ENCODE data around the gene HMBS.

The HMBS gene

DNA sequence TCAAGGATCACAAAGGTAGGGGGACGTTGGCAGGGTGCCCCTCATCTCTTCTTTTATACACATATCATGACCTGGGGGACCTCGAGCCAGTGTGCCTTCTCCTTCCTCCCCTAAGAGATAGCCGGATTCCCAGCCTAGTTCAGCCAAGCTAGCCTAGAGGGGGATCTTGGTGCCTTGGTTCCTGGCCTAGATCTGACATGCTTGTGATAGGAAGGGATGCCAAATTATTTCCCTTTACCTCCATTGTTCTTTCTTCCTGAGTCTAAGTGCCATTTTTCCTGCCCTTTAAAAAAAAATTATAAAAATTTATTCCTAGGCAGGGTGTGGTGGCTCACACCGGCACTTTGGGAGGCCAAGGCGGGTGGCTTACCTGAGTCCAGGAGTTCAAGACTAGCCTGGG lies 29.7 kb downstream of the HMBS start:
- in situ Hi-C loops (cut with HindIII; ENCODE audit: low sequenced_read_pairs): no loop called here
- H3K4me3 ChIP-seq (ENCODE audit: low read depth, low read length): no peak overlapping the region
- TF ChIP-seq, protein P1, sequence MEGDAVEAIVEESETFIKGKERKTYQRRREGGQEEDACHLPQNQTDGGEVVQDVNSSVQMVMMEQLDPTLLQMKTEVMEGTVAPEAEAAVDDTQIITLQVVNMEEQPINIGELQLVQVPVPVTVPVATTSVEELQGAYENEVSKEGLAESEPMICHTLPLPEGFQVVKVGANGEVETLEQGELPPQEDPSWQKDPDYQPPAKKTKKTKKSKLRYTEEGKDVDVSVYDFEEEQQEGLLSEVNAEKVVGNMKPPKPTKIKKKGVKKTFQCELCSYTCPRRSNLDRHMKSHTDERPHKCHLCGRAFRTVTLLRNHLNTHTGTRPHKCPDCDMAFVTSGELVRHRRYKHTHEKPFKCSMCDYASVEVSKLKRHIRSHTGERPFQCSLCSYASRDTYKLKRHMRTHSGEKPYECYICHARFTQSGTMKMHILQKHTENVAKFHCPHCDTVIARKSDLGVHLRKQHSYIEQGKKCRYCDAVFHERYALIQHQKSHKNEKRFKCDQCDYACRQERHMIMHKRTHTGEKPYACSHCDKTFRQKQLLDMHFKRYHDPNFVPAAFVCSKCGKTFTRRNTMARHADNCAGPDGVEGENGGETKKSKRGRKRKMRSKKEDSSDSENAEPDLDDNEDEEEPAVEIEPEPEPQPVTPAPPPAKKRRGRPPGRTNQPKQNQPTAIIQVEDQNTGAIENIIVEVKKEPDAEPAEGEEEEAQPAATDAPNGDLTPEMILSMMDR (IDR thresholded peaks at IDR 0.05; ENCODE audit: low read depth, low read length): no peak
- DNase-seq (ENCODE audit: low read depth, low spot score): no peak

DNA sequence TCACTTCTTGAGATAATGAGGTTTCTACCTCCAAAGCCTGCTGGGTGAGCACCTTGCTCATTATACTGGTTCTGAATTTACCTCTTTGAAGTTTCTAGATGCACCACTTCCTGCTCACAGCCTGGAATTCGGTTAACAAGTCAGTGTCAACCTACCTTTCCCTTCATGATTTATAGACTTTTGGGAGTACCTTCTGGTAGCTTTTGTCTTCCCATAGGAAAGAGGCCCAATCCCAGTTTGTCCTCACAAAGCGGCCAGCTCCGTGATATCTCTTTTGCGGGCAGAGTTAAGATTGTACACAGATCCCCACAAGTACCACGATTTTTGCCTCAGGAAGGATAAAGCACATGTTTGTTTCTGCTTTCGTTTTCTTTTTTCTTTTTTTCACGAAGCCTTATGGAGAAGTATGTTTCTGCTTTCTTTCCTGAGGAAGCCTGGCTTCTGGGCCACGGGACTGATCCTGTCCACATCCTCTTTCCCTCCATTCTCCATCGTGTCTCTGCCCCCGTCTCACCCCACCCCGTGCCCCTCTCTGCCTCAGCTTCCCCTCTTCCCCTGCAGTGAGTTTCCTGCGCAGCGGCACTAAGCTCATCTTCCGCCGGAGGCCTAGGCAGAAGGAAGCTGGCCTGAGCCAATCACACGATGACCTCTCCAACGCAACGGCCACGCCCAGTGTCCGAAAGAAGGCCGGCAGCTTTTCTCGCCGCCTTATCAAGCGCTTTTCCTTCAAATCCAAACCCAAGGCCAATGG lies 31.0 kb downstream of the HMBS start:
- H3K4me3 ChIP-seq (ENCODE audit: low read depth, low read length): no peak overlapping the region
- DNase-seq (ENCODE audit: low read depth, low spot score): no peak
- in situ Hi-C loops (cut with HindIII; ENCODE audit: low sequenced_read_pairs): no loop called here

DNA sequence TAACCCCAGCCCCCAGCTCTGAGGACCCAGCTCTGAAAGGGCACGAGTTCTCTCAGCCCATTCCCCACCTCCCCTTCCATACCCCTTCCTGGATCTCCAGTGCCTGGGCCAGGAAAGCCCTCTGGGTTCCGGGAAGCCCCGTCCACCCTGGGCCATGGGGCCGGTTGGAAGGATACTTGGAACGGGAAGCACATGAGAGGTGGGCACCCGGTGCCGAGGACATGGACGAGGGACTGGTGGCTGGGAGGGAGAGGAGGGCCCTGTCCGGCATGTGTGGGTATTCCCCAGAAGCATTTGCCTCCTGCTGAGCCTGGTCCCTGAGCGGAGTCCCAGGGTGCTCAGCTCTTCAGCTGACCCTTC lies 31.5 kb downstream of the HMBS start:
- no peak overlapping the region for H3K4me3 ChIP-seq (ENCODE audit: low read depth, low read length)
- TF ChIP-seq, protein P1 (IDR thresholded peaks at IDR 0.05; ENCODE audit: low read depth, low read length): no peak
- in situ Hi-C loops (cut with HindIII; ENCODE audit: low sequenced_read_pairs): no loop called here
- no peak for DNase-seq (ENCODE audit: low read depth, low spot score)

More for the DNA sequence above, 31.0 kb downstream of the HMBS start:
- TF ChIP-seq, protein P1 (IDR thresholded peaks at IDR 0.05; ENCODE audit: low read depth, low read length): no peak

DNA sequence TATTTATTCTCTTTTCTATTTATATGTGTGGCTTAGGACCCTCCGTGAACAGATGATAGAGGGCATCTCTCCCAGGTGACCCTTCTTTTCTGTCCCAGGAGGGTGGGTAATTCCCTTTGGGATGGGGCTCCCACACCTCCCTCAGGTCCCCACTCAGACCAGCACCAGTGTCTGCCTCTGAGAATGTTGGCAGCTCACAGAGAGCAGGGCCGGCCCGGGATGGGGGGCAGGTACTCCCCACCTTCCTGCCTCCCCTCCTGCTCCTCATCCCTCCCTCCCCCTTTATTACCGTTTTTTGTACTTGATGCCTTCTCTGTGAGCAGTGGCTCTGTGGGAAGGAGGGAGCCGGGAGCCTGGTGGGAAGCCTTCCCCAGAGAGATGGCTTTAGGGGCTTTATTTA lies 31.9 kb downstream of the HMBS start:
- no peak for DNase-seq (ENCODE audit: low read depth, low spot score)
- TF ChIP-seq, protein P1 (IDR thresholded peaks at IDR 0.05; ENCODE audit: low read depth, low read length): no peak
- no peak overlapping the region for H3K4me3 ChIP-seq (ENCODE audit: low read depth, low read length)
- in situ Hi-C loops (cut with HindIII; ENCODE audit: low sequenced_read_pairs): no loop called here

DNA sequence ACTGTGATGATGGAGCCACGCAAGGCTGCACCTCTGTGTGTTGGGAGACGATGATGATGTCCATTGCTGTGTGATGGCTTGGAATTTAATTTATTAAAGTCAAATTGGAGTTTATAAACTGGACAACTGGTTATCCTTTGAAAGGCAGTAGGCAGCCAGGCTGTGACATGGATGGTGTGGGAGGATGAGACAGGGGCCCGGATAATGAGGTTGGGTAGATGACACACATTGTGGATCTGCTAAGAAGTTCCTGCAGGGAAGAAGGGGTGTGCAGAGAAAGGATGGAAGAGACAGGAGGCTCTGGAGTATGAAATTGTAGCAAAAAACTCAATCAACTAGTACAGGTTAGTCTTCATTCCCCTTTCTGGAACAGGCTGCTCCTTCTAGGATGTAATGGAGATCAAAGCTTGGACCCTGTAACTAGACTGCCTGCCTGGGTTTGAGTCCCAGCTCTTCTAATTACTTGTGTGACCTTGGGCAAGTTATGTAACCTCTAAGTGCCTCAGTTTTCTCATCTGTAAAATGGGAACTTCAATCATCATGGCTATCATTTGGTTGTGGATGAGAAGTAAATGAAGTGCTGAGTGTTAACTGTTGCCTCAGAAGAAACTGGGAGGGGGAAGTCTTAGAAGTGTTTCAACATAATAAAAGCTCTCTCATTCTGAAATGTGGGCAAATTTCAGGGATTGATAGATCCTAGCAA lies 32.5 kb downstream of the HMBS start:
- in situ Hi-C loops (cut with HindIII; ENCODE audit: low sequenced_read_pairs): no loop called here

DNA sequence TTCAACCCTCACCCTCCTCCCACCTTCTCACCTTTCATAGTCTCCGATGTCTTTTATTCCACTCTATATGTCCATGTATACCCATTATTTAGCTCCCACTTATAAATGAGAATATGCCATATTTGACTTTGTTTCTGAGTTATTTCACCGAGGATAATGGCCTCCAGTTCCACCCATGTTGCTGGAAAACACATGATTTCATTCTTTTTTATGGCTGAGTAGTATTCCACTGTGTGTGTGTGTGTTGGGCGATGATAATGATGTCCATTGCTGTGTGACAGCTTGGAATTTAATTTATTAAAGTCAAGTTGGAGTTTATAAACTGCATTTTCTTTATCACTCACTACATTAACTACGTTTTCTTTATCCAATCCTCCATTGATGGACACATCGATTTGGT lies 33.5 kb downstream of the HMBS start:
- no peak overlapping the region for H3K4me3 ChIP-seq (ENCODE audit: low read depth, low read length)
- no peak for DNase-seq (ENCODE audit: low read depth, low spot score)
- TF ChIP-seq, protein P1 (IDR thresholded peaks at IDR 0.05; ENCODE audit: low read depth, low read length): no peak
- in situ Hi-C loops (cut with HindIII; ENCODE audit: low sequenced_read_pairs): no loop called here

More for the DNA sequence above, 32.5 kb downstream of the HMBS start:
- TF ChIP-seq, protein P1 (IDR thresholded peaks at IDR 0.05; ENCODE audit: low read depth, low read length): no peak
- H3K4me3 ChIP-seq (ENCODE audit: low read depth, low read length): no peak overlapping the region
- DNase-seq (ENCODE audit: low read depth, low spot score): no peak

Data from astrocyte of the spinal cord (primary cell).